IMR-90 (cell line): Measurements from ENCODE around the gene DENND5A. TPM values are rescaled to one million over a fixed set of nuclear protein-coding genes. Genes with fewer than 3 reads are reported as not detected.

Experiments
- ATAC-seq: fragments of 200-7000 bp; cut with Tn5 transposase; 2 replicates; pipeline ENCODE4 v1.9.1; 2020; ENCODE audit warnings: low read depth, mild to moderate bottlenecking, moderate library complexity
- BruUV-seq: library from RNA; stranded (reverse); fragments of 400-500 nt; replicated peaks from 2 replicates; lab custom pipeline; 2021; lab: Mats Ljungman, UMichigan
- CTCF ChIA-PET: fragments of 300-600 bp; formaldehyde crosslinking; extraction: SDS; loops from one replicate; lab custom pipeline; 2021; ENCODE audit warnings: antibody characterized with exemption; lab: Yijun Ruan, JAX
- POLR2A ChIA-PET: fragments of 300-600 bp; sonication (Branson Sonifier 250); formaldehyde crosslinking; loops from one replicate; lab custom pipeline; 2022; ENCODE audit warnings: antibody characterized with exemption; ENCODE audit not compliant: unreplicated experiment; lab: Charles Lee
- DNase-seq: peaks from one replicate; pipeline ENCODE4 v3.0.0; 2013
- H2AFZ ChIP-seq: replicated peaks from 2 replicates; pipeline ENCODE3; 2013; ENCODE audit warnings: low read length, mild to moderate bottlenecking; ENCODE audit not compliant: poor library complexity
- H2AK5ac ChIP-seq: 2 replicates; pipeline ENCODE4 v1.6.1; 2013; ENCODE audit warnings: low read depth, low read length, inconsistent platforms
- H2AK9ac ChIP-seq: replicated peaks from 2 replicates; pipeline ENCODE3; 2013; ENCODE audit warnings: mild to moderate bottlenecking, low read depth, low read length, moderate library complexity; ENCODE audit not compliant: poor library complexity
- H2BK120ac ChIP-seq: 2 replicates; pipeline ENCODE4 v1.6.1; 2013; ENCODE audit warnings: low read depth, low read length, inconsistent platforms
- H2BK15ac ChIP-seq: 3 replicates; pipeline ENCODE4 v1.6.1; 2013; ENCODE audit warnings: low read depth, low read length, inconsistent platforms
- H2BK20ac ChIP-seq: 2 replicates; pipeline ENCODE4 v1.6.1; 2013; ENCODE audit warnings: low read depth, mild to moderate bottlenecking, inconsistent platforms, low read length, moderate library complexity
- H2BK5ac ChIP-seq: 2 replicates; pipeline ENCODE4 v1.6.1; 2013; ENCODE audit warnings: mild to moderate bottlenecking, low read depth, low read length, inconsistent platforms; ENCODE audit not compliant: poor library complexity, severe bottlenecking
- H3K14ac ChIP-seq: replicated peaks from 2 replicates; pipeline ENCODE4 v1.6.1; 2013; ENCODE audit warnings: low read depth, low read length, inconsistent platforms
- H3K18ac ChIP-seq: 2 replicates; pipeline ENCODE4 v1.6.1; 2013; ENCODE audit warnings: low read depth, low read length, control low read depth
- H3K23ac ChIP-seq: 2 replicates; pipeline ENCODE4 v1.6.1; 2013; ENCODE audit warnings: low read depth, low read length, inconsistent platforms
- H3K27ac ChIP-seq: 2 replicates; pipeline ENCODE4 v1.5.1; 2013; ENCODE audit warnings: mild to moderate bottlenecking, control low read depth, low read length; ENCODE audit not compliant: insufficient read depth
- H3K27me3 ChIP-seq: 2 replicates; pipeline ENCODE4 v1.6.1; 2013; ENCODE audit warnings: low read length; ENCODE audit not compliant: control insufficient read depth, insufficient read depth
- H3K36me3 ChIP-seq: 2 replicates; pipeline ENCODE4 v1.6.1; 2013; ENCODE audit warnings: low read length, mixed read lengths; ENCODE audit not compliant: control insufficient read depth, insufficient read depth
- H3K4ac ChIP-seq: 2 replicates; pipeline ENCODE4 v1.6.1; 2013; ENCODE audit warnings: low read depth, low read length, inconsistent platforms
- H3K4me1 ChIP-seq: 2 replicates; pipeline ENCODE4 v1.6.1; 2013; ENCODE audit warnings: low read length, mixed read lengths; ENCODE audit not compliant: control insufficient read depth, insufficient read depth
- H3K4me2 ChIP-seq: 2 replicates; pipeline ENCODE4 v1.6.1; 2013; ENCODE audit warnings: low read depth, mild to moderate bottlenecking, control low read depth, low read length, moderate library complexity
- H3K4me3 ChIP-seq: 2 replicates; pipeline ENCODE4 v1.5.1; 2013; ENCODE audit warnings: low read depth, mild to moderate bottlenecking, control low read depth, low read length, moderate library complexity; ENCODE audit not compliant: insufficient read depth
- H3K56ac ChIP-seq: 2 replicates; pipeline ENCODE4 v1.6.1; 2013; ENCODE audit warnings: low read length, inconsistent platforms; ENCODE audit not compliant: insufficient read depth; ENCODE audit errors: extremely low read depth
- H3K79me1 ChIP-seq, 2 experiments: 2 replicates each; pipeline ENCODE4 v1.6.1; 2013; ENCODE audit warnings: low read length in 2 of 2, inconsistent platforms in 1 of 2, low read depth in 1 of 2
- H3K9ac ChIP-seq: 2 replicates; pipeline ENCODE4 v1.6.1; 2013; ENCODE audit warnings: low read depth, low read length, control low read depth
- H3K9me1 ChIP-seq: 2 replicates; pipeline ENCODE4 v1.6.1; 2013; ENCODE audit warnings: low read length, inconsistent platforms; ENCODE audit not compliant: insufficient read depth
- H3K9me3 ChIP-seq: 2 replicates; pipeline ENCODE4 v1.6.1; 2013; ENCODE audit warnings: low read length; ENCODE audit not compliant: control insufficient read depth, insufficient read depth
- H4K20me1 ChIP-seq: 2 replicates; pipeline ENCODE4 v1.6.1; 2013; ENCODE audit warnings: low read length, inconsistent platforms; ENCODE audit not compliant: insufficient read depth
- H4K5ac ChIP-seq: 2 replicates; pipeline ENCODE4 v1.6.1; 2013; ENCODE audit warnings: mild to moderate bottlenecking, low read depth, low read length, control low read depth
- H4K8ac ChIP-seq, 2 experiments: 2 replicates each; pipeline ENCODE4 v1.6.1; 2013; ENCODE audit warnings: low read depth in 2 of 2, low read length in 2 of 2, control low read depth in 1 of 2, inconsistent platforms in 1 of 2
- H4K91ac ChIP-seq: 2 replicates; pipeline ENCODE4 v1.6.1; 2013; ENCODE audit warnings: low read depth, low read length, inconsistent platforms; ENCODE audit not compliant: insufficient read depth
- BHLHE40 ChIP-seq: fragments of 150-350 bp; IDR thresholded peaks from 2 replicates; pipeline ENCODE4 v1.6.1; 2016; ENCODE audit warnings: mild to moderate bottlenecking, low read depth, low read length
- CEBPB ChIP-seq: IDR thresholded peaks from 2 replicates; pipeline ENCODE4 v1.6.1; 2012; ENCODE audit warnings: low read depth, low read length, improper control_type of control experiment
- CHD1 ChIP-seq: IDR thresholded peaks from 2 replicates; pipeline ENCODE4 v1.6.1; 2012; ENCODE audit warnings: low read depth, low read length, improper control_type of control experiment
- FOS ChIP-seq: fragments of 150-350 bp; IDR thresholded peaks from 2 replicates; pipeline ENCODE4 v1.6.1; 2016; ENCODE audit warnings: low read depth, low read length
- MAFK ChIP-seq: IDR thresholded peaks from 2 replicates; pipeline ENCODE4 v1.6.1; 2012; ENCODE audit warnings: low read depth, low read length, improper control_type of control experiment
- MAZ ChIP-seq: IDR thresholded peaks from 2 replicates; pipeline ENCODE4 v1.6.1; 2012; ENCODE audit warnings: low read depth, mild to moderate bottlenecking, low read length, improper control_type of control experiment, moderate library complexity, borderline replicate concordance
- MXI1 ChIP-seq: IDR thresholded peaks from 2 replicates; pipeline ENCODE4 v1.6.1; 2012; ENCODE audit warnings: low read depth, mild to moderate bottlenecking, low read length, moderate library complexity, borderline replicate concordance
- RAD21 ChIP-seq: IDR thresholded peaks from 2 replicates; pipeline ENCODE4 v1.6.1; 2012; ENCODE audit warnings: low read length, improper control_type of control experiment
- RCOR1 ChIP-seq: IDR thresholded peaks from 2 replicates; pipeline ENCODE4 v1.6.1; 2012; ENCODE audit warnings: mild to moderate bottlenecking, low read length, improper control_type of control experiment; ENCODE audit not compliant: insufficient replicate concordance
- RFX5 ChIP-seq: IDR thresholded peaks from 2 replicates; pipeline ENCODE4 v1.8.0; 2012; ENCODE audit warnings: low read depth, mild to moderate bottlenecking, low read length, moderate library complexity
- WGBS, 2 experiments: methylation state at CpG; one replicate each; pipeline versions ENCODE4 v1.1.5 to v1.1.7; 2013; ENCODE audit warnings: missing lambda C conversion rate in 2 of 2; ENCODE audit not compliant: insufficient read length in 1 of 2; ENCODE audit errors: extremely low coverage in 2 of 2; 5-methylcytosine and 5-hydroxymethylcytosine counted together
- dilution Hi-C: fragments of 300-500 bp; cut with HindIII; formaldehyde crosslinking; loops from one replicate; pipeline ENCODE4 v1.14.3; 2018; ENCODE audit warnings: low sequenced_read_pairs; ENCODE audit not compliant: unreplicated experiment
- in situ Hi-C: fragments of 300-500 bp; cut with MboI; formaldehyde crosslinking; loops from 3 replicates; pipeline ENCODE4 v1.14.3; 2019; ENCODE audit warnings: low sequenced_read_pairs, inconsistent platforms, mixed read lengths
- intact Hi-C: fragments of 100-400 bp; cut with micrococcal nuclease; formaldehyde crosslinking; loops from 2 replicates; pipeline ENCODE4 v1.10.0; 2022
- polyA plus RNA-seq, 3 experiments: library from polyadenylated mRNA; depleted of rRNA; stranded (reverse); fragments of >200 nt; gene quantifications; 2 replicates each; pipeline ENCODE4 v1.2.3, GENCODE V29; 2012; ENCODE audit warnings: low replicate concordance in 1 of 3
- total RNA-seq: library from RNA; depleted of rRNA; stranded (reverse); fragments of >200 nt; gene quantifications from 2 replicates; pipeline ENCODE4 v1.2.3, GENCODE V29; 2012
- TF ChIP-seq, protein P1 (sequence below): fragments of 150-350 bp; IDR thresholded peaks from 2 replicates; pipeline ENCODE4 v1.6.1; 2016; ENCODE audit warnings: low read depth, mild to moderate bottlenecking, low read length, moderate library complexity, borderline replicate concordance
- TF ChIP-seq, protein P2 (sequence below): conservative IDR thresholded peaks from 2 replicates; pipeline ENCODE4 v1.5.1; 2012; ENCODE audit warnings: mild to moderate bottlenecking, low read depth, low read length, improper control_type of control experiment

DENND5A gene
- total and polyA plus RNA-seq, 2 of the 4 experiments (the other 2 are of a cell fraction): 179 to 192 TPM

DNA sequence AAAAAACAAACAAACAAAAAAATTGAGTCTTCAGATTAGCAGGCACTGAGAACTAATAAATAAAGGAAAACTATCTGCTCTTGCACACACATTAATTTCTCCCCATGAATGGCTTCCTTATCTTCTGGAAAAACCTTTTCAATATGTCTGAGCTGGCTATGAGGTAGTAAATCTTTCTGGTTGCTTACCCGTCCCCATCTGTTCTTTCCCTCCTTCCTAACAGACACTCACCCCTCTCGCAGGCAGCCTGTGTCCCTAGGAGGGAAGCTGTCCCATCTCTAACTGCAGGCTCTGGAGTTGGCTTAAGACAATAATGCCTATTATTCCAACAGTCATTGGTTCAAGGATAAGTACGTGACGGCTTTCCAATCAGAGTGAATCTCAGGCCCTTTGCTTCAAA is 165.5 kb downstream of the DENND5A start:
- POLR2A ChIA-PET: no interaction called here

More for the DNA sequence above, 165.5 kb downstream of the DENND5A start:
- no CpG with 5 or more reads among the region's 4 CpGs for WGBS, 2 experiments
- dilution Hi-C loops: no loop called here
- no peak overlapping the region for H3K4me3 ChIP-seq
- H4K91ac ChIP-seq: no peak overlapping the region
- H3K14ac ChIP-seq: no peak overlapping the region
- TF ChIP-seq, protein P1, sequence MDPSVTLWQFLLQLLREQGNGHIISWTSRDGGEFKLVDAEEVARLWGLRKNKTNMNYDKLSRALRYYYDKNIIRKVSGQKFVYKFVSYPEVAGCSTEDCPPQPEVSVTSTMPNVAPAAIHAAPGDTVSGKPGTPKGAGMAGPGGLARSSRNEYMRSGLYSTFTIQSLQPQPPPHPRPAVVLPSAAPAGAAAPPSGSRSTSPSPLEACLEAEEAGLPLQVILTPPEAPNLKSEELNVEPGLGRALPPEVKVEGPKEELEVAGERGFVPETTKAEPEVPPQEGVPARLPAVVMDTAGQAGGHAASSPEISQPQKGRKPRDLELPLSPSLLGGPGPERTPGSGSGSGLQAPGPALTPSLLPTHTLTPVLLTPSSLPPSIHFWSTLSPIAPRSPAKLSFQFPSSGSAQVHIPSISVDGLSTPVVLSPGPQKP: no peak
- TF ChIP-seq MAFK (no peak), MXI1 (no peak), FOS (no peak), RCOR1 (no peak), CEBPB (no peak), BHLHE40 (no peak), MAZ (no peak), RAD21 (no peak), RFX5 (no peak), CHD1 (no peak)
- TF ChIP-seq, protein P2, sequence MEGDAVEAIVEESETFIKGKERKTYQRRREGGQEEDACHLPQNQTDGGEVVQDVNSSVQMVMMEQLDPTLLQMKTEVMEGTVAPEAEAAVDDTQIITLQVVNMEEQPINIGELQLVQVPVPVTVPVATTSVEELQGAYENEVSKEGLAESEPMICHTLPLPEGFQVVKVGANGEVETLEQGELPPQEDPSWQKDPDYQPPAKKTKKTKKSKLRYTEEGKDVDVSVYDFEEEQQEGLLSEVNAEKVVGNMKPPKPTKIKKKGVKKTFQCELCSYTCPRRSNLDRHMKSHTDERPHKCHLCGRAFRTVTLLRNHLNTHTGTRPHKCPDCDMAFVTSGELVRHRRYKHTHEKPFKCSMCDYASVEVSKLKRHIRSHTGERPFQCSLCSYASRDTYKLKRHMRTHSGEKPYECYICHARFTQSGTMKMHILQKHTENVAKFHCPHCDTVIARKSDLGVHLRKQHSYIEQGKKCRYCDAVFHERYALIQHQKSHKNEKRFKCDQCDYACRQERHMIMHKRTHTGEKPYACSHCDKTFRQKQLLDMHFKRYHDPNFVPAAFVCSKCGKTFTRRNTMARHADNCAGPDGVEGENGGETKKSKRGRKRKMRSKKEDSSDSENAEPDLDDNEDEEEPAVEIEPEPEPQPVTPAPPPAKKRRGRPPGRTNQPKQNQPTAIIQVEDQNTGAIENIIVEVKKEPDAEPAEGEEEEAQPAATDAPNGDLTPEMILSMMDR: no peak
- H4K20me1 ChIP-seq: no peaks in the 10 kb centered on the region
- H3K18ac ChIP-seq: no peak overlapping the region
- no peak overlapping the region for H2BK120ac ChIP-seq
- H3K4ac ChIP-seq: no peak overlapping the region
- no peak overlapping the region for H2BK15ac ChIP-seq
- BruUV-seq: no TSS peak
- no peak overlapping the region for H3K27ac ChIP-seq
- CTCF ChIA-PET: no interaction called here
- in situ Hi-C loops: loop anchor here (25.0 kb wide), 1 partner anchor 862 kb away; no protein-coding TSS in a partner anchor
- H3K56ac ChIP-seq: no peak overlapping the region
- H3K4me1 ChIP-seq: no peaks in the 10 kb centered on the region
- H3K79me1 ChIP-seq: no peaks in the 10 kb centered on the region
- ATAC-seq (no peak), DNase-seq (no peak)
- H3K23ac ChIP-seq: no peak overlapping the region
- no peak overlapping the region for H2AK9ac ChIP-seq
- H3K9ac ChIP-seq: no peak overlapping the region
- H3K27me3 ChIP-seq: no peaks in the 10 kb centered on the region
- no peak overlapping the region for H2BK20ac ChIP-seq
- no peaks in the 10 kb centered on the region for H3K36me3 ChIP-seq
- no peak overlapping the region for H4K5ac ChIP-seq
- no peak overlapping the region for H2BK5ac ChIP-seq
- no peaks in the 10 kb centered on the region for H3K9me3 ChIP-seq
- intact Hi-C loops: no loop called here
- peaks cover 2% of the 10 kb centered on the region; the same call in 1 of the 2 replicates for H3K9me1 ChIP-seq
- no peak overlapping the region for H4K8ac ChIP-seq
- H2AK5ac ChIP-seq: no peak overlapping the region
- no peak overlapping the region for H2AFZ ChIP-seq
- no peak overlapping the region for H3K4me2 ChIP-seq
